Hepatocyte (in vitro differentiated cells): ENCODE measurements around the gene DBP.

Source experiments
- CTCF ChIP-seq: fragments of 200-600 bp; sonication (generic); IDR thresholded peaks from 2 replicates; pipeline ENCODE4 v1.5.1; 2016; ENCODE audit warnings: antibody characterized with exemption, mild to moderate bottlenecking; ENCODE audit not compliant: poor library complexity
- EZH2 ChIP-seq: fragments of 200-600 bp; sonication (generic); IDR thresholded peaks from 2 replicates; pipeline ENCODE4 v1.6.1; 2016; ENCODE audit warnings: antibody characterized with exemption, mild to moderate bottlenecking, borderline replicate concordance

GRCh38 chr19:48588670-48589401, 48.3 kb downstream of the DBP start:
- TF ChIP-seq CTCF (peak; percentile 99), EZH2 (no peak)
